SU-DHL-6 (cell line): ENCODE results near the gene PPP4R1.

ENCODE experiments used
- H2AFZ ChIP-seq: fragments of 200-600 bp; sonication (generic); 2 replicates; pipeline ENCODE4 v1.6.1; 2014; ENCODE audit warnings: low read depth, mild to moderate bottlenecking, moderate library complexity, mixed read lengths, antibody characterized with exemption, low read length; ENCODE audit not compliant: severe bottlenecking
- H3F3A ChIP-seq: fragments of 200-600 bp; shearing (Covaris generic); 2 replicates; pipeline ENCODE4 v1.6.0; 2016; ENCODE audit warnings: antibody characterized with exemption, mild to moderate bottlenecking; ENCODE audit not compliant: insufficient read depth
- H3K27ac ChIP-seq: fragments of 200-600 bp; sonication (generic); 2 replicates; pipeline ENCODE4 v1.5.1; 2016; ENCODE audit warnings: low read depth, mild to moderate bottlenecking, low read length, moderate library complexity, mixed read lengths
- H3K27me3 ChIP-seq: fragments of 200-600 bp; sonication (generic), shearing (Covaris generic); 2 replicates; pipeline ENCODE4 v1.6.0; 2014; ENCODE audit warnings: mild to moderate bottlenecking, low read length
- H3K36me3 ChIP-seq: fragments of 200-600 bp; sonication (generic); 2 replicates; pipeline ENCODE4 v1.6.1; 2014; ENCODE audit warnings: mild to moderate bottlenecking, low read length, mixed read lengths
- H3K4me2 ChIP-seq: fragments of 300-600, 200-600 bp; shearing (Covaris generic), sonication (generic); 2 replicates; pipeline ENCODE4 v1.6.0; 2014; ENCODE audit warnings: low read length, low read depth, mild to moderate bottlenecking; ENCODE audit not compliant: poor library complexity, severe bottlenecking
- H3K4me3 ChIP-seq: fragments of 200-600 bp; sonication (generic); 2 replicates; pipeline ENCODE4 v1.5.1; 2014; ENCODE audit warnings: antibody characterized with exemption, low read length, mild to moderate bottlenecking, mixed read lengths; ENCODE audit not compliant: insufficient read depth, poor library complexity, severe bottlenecking
- H3K79me2 ChIP-seq: fragments of 200-600 bp; sonication (generic); 2 replicates; pipeline ENCODE4 v1.6.1; 2014; ENCODE audit warnings: mild to moderate bottlenecking, low read length, moderate library complexity; ENCODE audit not compliant: insufficient read depth
- H3K9ac ChIP-seq: fragments of 200-600 bp; sonication (generic); 2 replicates; pipeline ENCODE4 v1.7.0; 2014; ENCODE audit warnings: mild to moderate bottlenecking, low read length
- H3K9me2 ChIP-seq: fragments of 200-600 bp; sonication (generic); replicated peaks from 2 replicates; pipeline ENCODE4 v1.6.1; 2014; ENCODE audit warnings: low read length; ENCODE audit not compliant: insufficient read depth
- H3K9me3 ChIP-seq: fragments of 200-600 bp; sonication (generic); 2 replicates; pipeline ENCODE4 v1.6.1; 2014; ENCODE audit warnings: low read length, mixed read lengths; ENCODE audit not compliant: insufficient read depth
- H4K20me1 ChIP-seq: fragments of 200-600 bp; sonication (generic); 2 replicates; pipeline ENCODE4 v1.6.1; 2014; ENCODE audit warnings: low read depth, mild to moderate bottlenecking, antibody characterized with exemption, low read length, moderate library complexity, mixed read lengths
- CTCF ChIP-seq: fragments of 200-600 bp; sonication (generic); IDR thresholded peaks from one replicate; pipeline ENCODE4 v1.5.1; 2017; ENCODE audit warnings: antibody characterized with exemption, mild to moderate bottlenecking, low read length, moderate library complexity; ENCODE audit not compliant: insufficient read depth, poor library complexity, severe bottlenecking
- EZH2phosphoT487 ChIP-seq: fragments of 200-600 bp; sonication (generic), shearing (Covaris generic); conservative IDR thresholded peaks from 2 replicates; pipeline ENCODE4 v1.6.1; 2018; ENCODE audit warnings: mild to moderate bottlenecking, antibody characterized with exemption, low read length, moderate library complexity, mixed read lengths

Gene PPP4R1

GRCh38 chr18:9513971-9514512, 100.3 kb downstream of the PPP4R1 start:
- TF ChIP-seq CTCF (no peak), EZH2phosphoT487 (no peak)
- H3K9me2 ChIP-seq = no peaks in the 10 kb centered on the region
- no peak overlapping the region for H3K9ac ChIP-seq
- H3F3A ChIP-seq = no peaks in the 10 kb centered on the region
- no peaks in the 10 kb centered on the region for H3K27me3 ChIP-seq
- H3K79me2 ChIP-seq = peaks cover 20% of the 10 kb centered on the region
- H3K4me2 ChIP-seq = no peak overlapping the region
- no peaks in the 10 kb centered on the region for H3K9me3 ChIP-seq
- H3K27ac ChIP-seq = no peak overlapping the region
- H3K36me3 ChIP-seq = peaks cover 3% of the 10 kb centered on the region; the same call in 1 of the 2 replicates
- 0 out of 2 replicates have a peak, but pooled peaks cover 2% of the 10 kb centered on the region for H4K20me1 ChIP-seq
- no peak overlapping the region for H2AFZ ChIP-seq
- no peak overlapping the region for H3K4me3 ChIP-seq

- H3K79me2 ChIP-seq = peaks cover 72% of the 10 kb centered on the region
Observed at GRCh38 chr18:9508446-9509025, 105.8 kb downstream of the PPP4R1 start.

GRCh38 chr18:9507565-9508088, 106.7 kb downstream of the PPP4R1 start:
- no peak overlapping the region for H3K4me3 ChIP-seq
- no peak overlapping the region for H3K9ac ChIP-seq
- no peak overlapping the region for H3K4me2 ChIP-seq
- no peaks in the 10 kb centered on the region for H3K27me3 ChIP-seq
- no peaks in the 10 kb centered on the region for H3K9me3 ChIP-seq
- H4K20me1 ChIP-seq = peaks cover 3% of the 10 kb centered on the region; the same call in 1 of the 2 replicates
- H3K36me3 ChIP-seq = no peaks in the 10 kb centered on the region
- peaks cover 74% of the 10 kb centered on the region for H3K79me2 ChIP-seq
- no peak overlapping the region for H3K27ac ChIP-seq
- no peaks in the 10 kb centered on the region for H3F3A ChIP-seq
- TF ChIP-seq EZH2phosphoT487 (no peak), CTCF (no peak)
- no peaks in the 10 kb centered on the region for H3K9me2 ChIP-seq
- no peak overlapping the region for H2AFZ ChIP-seq

More at GRCh38 chr18:9508446-9509025, 105.8 kb downstream of the PPP4R1 start:
- no peak overlapping the region for H3K9ac ChIP-seq
- H3K4me3 ChIP-seq = no peak overlapping the region
- H3K4me2 ChIP-seq = no peak overlapping the region
- H3K9me3 ChIP-seq = no peaks in the 10 kb centered on the region
- no peaks in the 10 kb centered on the region for H3K36me3 ChIP-seq
- no peaks in the 10 kb centered on the region for H3K9me2 ChIP-seq
- H3F3A ChIP-seq = no peaks in the 10 kb centered on the region
- no peak overlapping the region for H2AFZ ChIP-seq
- H3K27ac ChIP-seq = no peak overlapping the region
- TF ChIP-seq EZH2phosphoT487 (no peak), CTCF (no peak)
- no peaks in the 10 kb centered on the region for H3K27me3 ChIP-seq
- H4K20me1 ChIP-seq = peaks cover 3% of the 10 kb centered on the region; the same call in 1 of the 2 replicates
